ENCODE data around the gene SERINC3. TPM values are rescaled to one million over a fixed set of nuclear protein-coding genes. Genes with fewer than 3 reads are reported as not detected.

The SERINC3 gene
- total and polyA plus RNA-seq, 2 of the 13 experiments (the other 11 are each of a cell fraction or from before 2014, with no cell fraction given), result 82.0 to 226 TPM

DNA sequence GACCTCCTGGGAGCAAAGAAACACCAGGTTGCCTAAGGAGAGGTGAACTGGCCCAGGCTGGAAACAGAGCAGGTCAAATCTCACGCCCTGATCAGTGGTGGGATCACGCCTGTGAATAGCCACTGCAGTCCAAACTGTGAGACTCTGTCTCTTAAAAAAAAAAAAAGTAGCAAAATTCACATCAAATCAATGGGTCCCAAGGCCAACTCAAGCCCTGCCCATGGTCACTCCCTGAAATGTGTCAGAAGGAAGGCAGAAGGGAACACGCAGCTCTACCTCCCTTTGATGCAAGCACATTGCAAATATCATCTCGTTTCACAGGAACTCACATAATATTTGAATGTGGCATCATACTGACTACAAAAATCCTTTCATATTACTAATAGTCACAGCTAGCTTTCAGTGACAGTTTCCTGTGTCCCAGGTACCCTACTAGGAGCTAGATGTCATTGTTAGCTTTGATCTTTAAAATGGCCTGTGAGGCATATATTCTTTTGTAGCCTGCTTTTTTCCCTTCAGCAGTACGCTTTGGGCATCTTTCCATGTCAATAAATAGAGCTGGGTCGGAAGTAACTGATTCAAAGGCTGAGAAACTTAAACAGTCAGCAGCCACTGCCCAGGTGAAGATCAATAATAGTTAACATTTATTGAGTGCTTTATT lies 60.6 kb downstream of the SERINC3 start (continued):
- no peak for TF ChIP-seq ZNF441 (CRISPR knock-in tag; IDR thresholded peaks at IDR 0.05; ENCODE audit: borderline replicate concordance)
- no peak; the same call in 1 of the 2 replicates for TF ChIP-seq ZMYM4 (CRISPR knock-in tag; IDR thresholded peaks at IDR 0.05)
- TF ChIP-seq HIC2 (CRISPR knock-in tag; IDR thresholded peaks at IDR 0.05; ENCODE audit: low read depth), result peak; percentile 40; the same call in 1 of the 2 replicates
- no peak for TF ChIP-seq ZNF747 (CRISPR knock-in tag; IDR thresholded peaks at IDR 0.05; ENCODE audit: borderline replicate concordance)
- TF ChIP-seq, protein P1, sequence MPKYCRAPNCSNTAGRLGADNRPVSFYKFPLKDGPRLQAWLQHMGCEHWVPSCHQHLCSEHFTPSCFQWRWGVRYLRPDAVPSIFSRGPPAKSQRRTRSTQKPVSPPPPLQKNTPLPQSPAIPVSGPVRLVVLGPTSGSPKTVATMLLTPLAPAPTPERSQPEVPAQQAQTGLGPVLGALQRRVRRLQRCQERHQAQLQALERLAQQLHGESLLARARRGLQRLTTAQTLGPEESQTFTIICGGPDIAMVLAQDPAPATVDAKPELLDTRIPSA (CRISPR knock-in tag; IDR thresholded peaks at IDR 0.05; ENCODE audit: borderline replicate concordance), result no peak
- TF ChIP-seq ZZZ3 (CRISPR knock-in tag; IDR thresholded peaks at IDR 0.05; ENCODE audit: borderline replicate concordance), result no peak
- TF ChIP-seq HNRNPUL1 (IDR thresholded peaks at IDR 0.05; ENCODE audit: low read depth, low read length), result no peak
- TF ChIP-seq ZFP62 (CRISPR knock-in tag; IDR thresholded peaks at IDR 0.05), result no peak
- no peak for TF ChIP-seq ZNF335 (CRISPR knock-in tag; IDR thresholded peaks at IDR 0.05)
- no peak for TF ChIP-seq SNAPC4 (CRISPR knock-in tag; IDR thresholded peaks at IDR 0.05)
- TF ChIP-seq HNRNPK (IDR thresholded peaks at IDR 0.05; ENCODE audit: low read depth, low read length, poor library complexity, severe bottlenecking), result no peak
- TF ChIP-seq ZNF383 (CRISPR knock-in tag; IDR thresholded peaks at IDR 0.05; ENCODE audit: borderline replicate concordance), result no peak
- peak; percentile 7; the same call in 1 of the 2 replicates for TF ChIP-seq REPIN1 (CRISPR knock-in tag; IDR thresholded peaks at IDR 0.05; ENCODE audit: borderline replicate concordance, low read depth)
- TF ChIP-seq, protein P2, sequence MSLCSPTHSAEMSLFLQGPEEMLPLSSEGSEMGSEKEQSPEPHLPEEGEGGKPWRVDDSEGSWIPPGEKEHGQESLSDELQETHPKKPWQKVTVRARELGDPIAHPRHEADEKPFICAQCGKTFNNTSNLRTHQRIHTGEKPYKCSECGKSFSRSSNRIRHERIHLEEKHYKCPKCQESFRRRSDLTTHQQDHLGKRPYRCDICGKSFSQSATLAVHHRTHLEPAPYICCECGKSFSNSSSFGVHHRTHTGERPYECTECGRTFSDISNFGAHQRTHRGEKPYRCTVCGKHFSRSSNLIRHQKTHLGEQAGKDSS (CRISPR knock-in tag; IDR thresholded peaks at IDR 0.05; ENCODE audit: borderline replicate concordance, low read depth), result no peak
- no peak; the same call in 1 of the 2 replicates for TF ChIP-seq PITX1 (CRISPR knock-in tag; IDR thresholded peaks at IDR 0.05)
- TF ChIP-seq, protein P3, sequence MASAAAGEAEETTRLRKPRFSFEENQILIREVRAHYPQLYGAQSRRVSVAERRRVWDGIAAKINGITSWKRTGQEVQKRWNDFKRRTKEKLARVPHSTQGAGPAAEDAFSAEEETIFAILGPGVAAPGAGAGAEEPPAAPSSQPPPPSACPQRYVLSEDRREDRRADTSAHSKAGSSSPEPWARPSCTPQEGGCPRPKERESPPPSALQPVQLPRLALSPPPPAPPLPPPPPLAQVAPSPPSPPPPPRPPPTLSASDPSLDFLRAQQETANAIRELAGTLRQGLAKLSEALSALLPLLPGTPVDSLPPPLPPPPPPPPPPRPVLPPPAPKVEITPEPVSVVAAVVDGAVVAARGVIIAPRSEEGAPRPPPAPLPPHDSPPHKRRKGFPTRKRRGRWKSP (CRISPR knock-in tag; IDR thresholded peaks at IDR 0.05), result no peak
- no peak for TF ChIP-seq ZNF230 (CRISPR knock-in tag; IDR thresholded peaks at IDR 0.05)
- TF ChIP-seq MBD4 (IDR thresholded peaks at IDR 0.05; ENCODE audit: borderline replicate concordance, low read length), result no peak; the same call in 1 of the 2 replicates
- TF ChIP-seq FOXM1 (CRISPR knock-in tag; IDR thresholded peaks at IDR 0.05), result no peak
- no peak for TF ChIP-seq GPN1 (CRISPR knock-in tag; IDR thresholded peaks at IDR 0.05; ENCODE audit: borderline replicate concordance)
